GM12892 (cell line): Measurements from ENCODE around the gene FLNB.

Experiments
- POLR2A ChIP-seq: IDR thresholded peaks from 2 replicates; pipeline ENCODE4 v1.6.1; 2011; ENCODE audit warnings: low read depth, low read length, control low read depth
- POLR2AphosphoS5 ChIP-seq: IDR thresholded peaks from 2 replicates; pipeline ENCODE4 v1.6.1; 2011; ENCODE audit warnings: low read depth, low read length, control low read depth
- TAF1 ChIP-seq: IDR thresholded peaks from 2 replicates; pipeline ENCODE4 v1.6.1; 2011; ENCODE audit warnings: low read depth, mild to moderate bottlenecking, control low read depth, low read length, borderline replicate concordance

GRCh38 chr3:58143417-58144055 is 135.3 kb downstream of the FLNB start:
- no peak for TF ChIP-seq POLR2A
- TF ChIP-seq POLR2AphosphoS5, result no peak
- no peak for TF ChIP-seq TAF1
